ENCODE measurements around the gene REN. TPM values are rescaled to one million over a fixed set of nuclear protein-coding genes. Genes with fewer than 3 reads are reported as not detected.

The REN gene
- total and polyA plus RNA-seq, 2 donors (not counting 1 experiment from before 2014, with no cell fraction given) = 0.17 to 0.20 TPM

DNA sequence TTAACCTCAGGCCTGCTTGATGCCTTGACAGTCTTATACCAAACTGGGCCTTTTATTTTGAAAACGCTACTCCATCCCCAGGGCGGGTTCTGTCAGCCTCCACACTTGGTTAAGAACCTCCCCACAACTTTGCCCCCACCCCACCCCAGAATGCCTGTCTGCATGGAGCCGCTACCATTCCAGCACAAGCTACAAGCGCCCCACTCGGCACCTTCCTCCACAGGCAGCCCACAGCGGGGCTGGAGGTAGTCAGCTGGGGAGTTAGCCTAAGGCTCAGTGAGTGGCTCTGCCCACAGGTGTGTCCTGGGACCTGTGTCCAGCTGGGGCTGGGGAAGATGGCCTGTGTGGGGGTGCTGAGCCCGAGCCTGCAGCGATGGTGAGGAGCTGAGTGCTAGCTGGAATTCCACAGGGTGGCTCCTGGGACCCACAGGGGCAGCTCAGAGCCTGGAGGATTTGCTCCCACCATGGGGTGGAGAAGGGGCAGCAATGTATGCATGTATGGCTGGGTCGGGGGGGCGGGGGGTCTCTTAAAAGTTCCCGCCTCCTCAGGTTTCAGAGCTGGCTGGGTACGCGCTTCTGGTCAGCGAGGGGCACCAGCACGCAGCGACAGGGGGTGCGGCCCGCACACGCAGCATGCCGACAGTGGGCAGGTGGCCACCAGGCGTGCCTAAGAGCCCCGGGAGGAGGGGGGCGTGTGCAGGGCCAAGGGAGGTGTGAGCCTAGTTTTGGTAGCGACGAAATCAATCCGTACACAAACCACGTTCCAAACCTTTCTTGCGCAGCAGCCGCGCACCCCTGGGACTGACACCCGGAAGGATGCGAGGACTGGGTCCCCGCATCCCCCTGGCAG lies 15.2 kb downstream of the REN start:
- DNase-seq (ENCODE audit: low read depth in 2 of 2) = no peak
- no peaks in the 10 kb centered on the region for H4K20me1 ChIP-seq (ENCODE audit: control insufficient read depth, extremely low read depth, insufficient read depth, low read length)
- TF ChIP-seq CTCF (conservative IDR thresholded peaks at IDR 0.05 in 1 of 2, IDR thresholded peaks at IDR 0.05 in 1 of 2; ENCODE audit: low read depth in 1 of 2, low read length in 2 of 2) (no peak), EZH2 (IDR thresholded peaks at IDR 0.05; ENCODE audit: low read length, missing control alignments) (peak; percentile 95)
- peak overlapping the region; percentile 68 for H3K4me2 ChIP-seq (ENCODE audit: extremely low read depth, insufficient read depth, low read length)
- H3K9ac ChIP-seq (ENCODE audit: insufficient read depth, low read length) = no peak overlapping the region
- peak overlapping the region in 3 of 4 experiments; percentile 37 to 62 (median 45) for H3K4me3 ChIP-seq (replicated peaks in 1 of 4; ENCODE audit: control extremely low read depth in 1 of 4, insufficient read depth in 1 of 4, low read depth in 3 of 4, low read length in 4 of 4)
- no peaks in the 10 kb centered on the region for H3K36me3 ChIP-seq (ENCODE audit: control insufficient read depth, insufficient read depth, low read length)
- H2AFZ ChIP-seq (ENCODE audit: low read length) = peak overlapping the region; percentile 49
- no peak overlapping the region for H3K27ac ChIP-seq (ENCODE audit: insufficient read depth, low read length)
- no peaks in the 10 kb centered on the region for H3K4me1 ChIP-seq (ENCODE audit: control insufficient read depth, extremely low read depth, insufficient read depth, low read length)
- no peaks in the 10 kb centered on the region for H3K9me3 ChIP-seq (ENCODE audit: control insufficient read depth, insufficient read depth, low read depth, low read length)
- H3K79me2 ChIP-seq (ENCODE audit: control insufficient read depth, insufficient read depth, low read length) = no peaks in the 10 kb centered on the region
- H3K27me3 ChIP-seq (ENCODE audit: control insufficient read depth, insufficient read depth, low read length) = peaks cover 29% of the 10 kb centered on the region

DNA sequence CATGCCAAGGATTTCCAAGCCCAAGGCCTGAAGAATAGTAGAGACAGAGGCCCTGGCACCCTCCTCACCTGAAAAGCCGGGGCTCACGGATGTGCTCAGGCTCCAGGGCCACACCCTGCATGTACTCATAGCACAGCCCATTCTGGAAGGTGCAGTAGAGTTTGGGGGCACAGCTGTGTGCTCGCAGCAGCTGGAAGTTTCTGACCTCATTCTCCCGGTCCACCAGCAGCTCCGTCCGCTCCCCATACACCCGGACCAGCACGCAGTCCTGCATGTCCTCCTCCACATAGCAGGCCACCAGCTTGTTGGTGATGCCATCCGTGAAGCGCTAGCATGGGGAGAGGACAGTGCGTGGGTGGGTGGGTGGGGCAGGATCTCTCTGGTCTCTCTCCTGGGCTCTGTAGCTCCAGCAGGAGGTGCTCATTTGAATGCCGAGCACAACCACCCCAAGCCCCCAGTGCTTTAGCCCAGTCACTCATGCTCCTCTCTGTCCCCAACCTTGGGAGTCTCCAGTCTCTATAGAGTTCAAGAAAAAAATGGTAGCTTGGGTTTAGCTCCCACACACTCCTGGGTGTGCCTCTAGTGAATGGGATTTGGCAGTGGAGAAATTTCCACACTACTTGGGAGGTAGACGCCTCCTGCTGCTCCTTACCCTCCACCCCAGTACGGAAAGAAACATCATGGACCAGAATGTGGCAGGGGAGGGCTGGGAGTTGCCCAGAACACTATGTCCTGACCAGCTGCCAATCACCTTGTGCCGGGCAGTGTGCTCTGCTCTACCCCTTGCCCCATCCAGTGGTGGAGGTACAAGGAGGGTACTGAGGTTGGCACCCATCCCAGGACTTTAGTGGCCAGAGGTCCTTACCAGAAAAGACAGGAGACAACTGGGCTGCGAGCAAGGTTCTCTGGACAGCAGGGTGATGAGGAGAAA lies 16.2 kb downstream of the REN start:
- TF ChIP-seq EZH2 (IDR thresholded peaks at IDR 0.05; ENCODE audit: low read length, missing control alignments) = no peak
- TF ChIP-seq CTCF (conservative IDR thresholded peaks at IDR 0.05 in 1 of 2, IDR thresholded peaks at IDR 0.05 in 1 of 2; ENCODE audit: low read depth in 1 of 2, low read length in 2 of 2) = no peak
- Histone ChIP-seq H3K27ac (ENCODE audit: insufficient read depth, low read length) (no peak overlapping the region), H3K4me1 (ENCODE audit: control insufficient read depth, extremely low read depth, insufficient read depth, low read length) (no peaks in the 10 kb centered on the region), H2AFZ (ENCODE audit: low read length) (no peak overlapping the region), H3K4me3 (replicated peaks in 1 of 4; ENCODE audit: control extremely low read depth in 1 of 4, insufficient read depth in 1 of 4, low read depth in 3 of 4, low read length in 4 of 4) (no peak overlapping the region), H3K9ac (ENCODE audit: insufficient read depth, low read length) (no peak overlapping the region), H3K36me3 (ENCODE audit: control insufficient read depth, insufficient read depth, low read length) (no peaks in the 10 kb centered on the region), H3K9me3 (ENCODE audit: control insufficient read depth, insufficient read depth, low read depth, low read length) (no peaks in the 10 kb centered on the region), H3K27me3 (ENCODE audit: control insufficient read depth, insufficient read depth, low read length) (peaks cover 29% of the 10 kb centered on the region), H3K79me2 (ENCODE audit: control insufficient read depth, insufficient read depth, low read length) (no peaks in the 10 kb centered on the region), H4K20me1 (ENCODE audit: control insufficient read depth, extremely low read depth, insufficient read depth, low read length) (no peaks in the 10 kb centered on the region), H3K4me2 (ENCODE audit: extremely low read depth, insufficient read depth, low read length) (no peak overlapping the region)
- no peak for DNase-seq (ENCODE audit: low read depth in 2 of 2)

DNA sequence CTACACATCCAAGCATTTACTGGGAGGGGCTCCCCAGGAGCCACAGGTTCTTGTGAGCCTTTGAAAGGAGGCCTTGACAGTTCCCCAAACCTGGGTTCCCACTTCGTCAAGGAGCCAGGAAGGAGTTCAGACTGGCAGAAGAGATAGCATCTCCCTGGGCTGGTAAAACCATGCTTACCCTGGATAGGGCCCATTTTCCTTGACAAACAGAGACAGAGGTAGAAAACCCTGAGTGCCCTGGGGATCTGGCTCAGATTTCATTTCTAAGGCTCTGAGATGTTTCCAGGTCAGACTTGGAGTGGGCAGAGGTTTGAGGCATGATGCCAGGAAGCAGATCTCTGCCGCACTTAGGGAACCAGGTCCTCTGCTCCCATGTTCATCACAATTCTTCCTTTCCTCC lies 17.0 kb downstream of the REN start:
- Histone ChIP-seq H3K4me2 (ENCODE audit: extremely low read depth, insufficient read depth, low read length) (no peak overlapping the region), H3K27ac (ENCODE audit: insufficient read depth, low read length) (no peak overlapping the region), H3K4me3 (replicated peaks in 1 of 4; ENCODE audit: control extremely low read depth in 1 of 4, insufficient read depth in 1 of 4, low read depth in 3 of 4, low read length in 4 of 4) (no peak overlapping the region), H3K36me3 (ENCODE audit: control insufficient read depth, insufficient read depth, low read length) (no peaks in the 10 kb centered on the region), H3K79me2 (ENCODE audit: control insufficient read depth, insufficient read depth, low read length) (no peaks in the 10 kb centered on the region), H3K4me1 (ENCODE audit: control insufficient read depth, extremely low read depth, insufficient read depth, low read length) (no peaks in the 10 kb centered on the region), H2AFZ (ENCODE audit: low read length) (no peak overlapping the region), H3K27me3 (ENCODE audit: control insufficient read depth, insufficient read depth, low read length) (peaks cover 27% of the 10 kb centered on the region), H3K9me3 (ENCODE audit: control insufficient read depth, insufficient read depth, low read depth, low read length) (no peaks in the 10 kb centered on the region), H3K9ac (ENCODE audit: insufficient read depth, low read length) (no peak overlapping the region), H4K20me1 (ENCODE audit: control insufficient read depth, extremely low read depth, insufficient read depth, low read length) (no peaks in the 10 kb centered on the region)
- TF ChIP-seq EZH2 (IDR thresholded peaks at IDR 0.05; ENCODE audit: low read length, missing control alignments) (no peak), CTCF (conservative IDR thresholded peaks at IDR 0.05 in 1 of 2, IDR thresholded peaks at IDR 0.05 in 1 of 2; ENCODE audit: low read depth in 1 of 2, low read length in 2 of 2) (no peak)
- DNase-seq (ENCODE audit: low read depth in 2 of 2) = no peak
